Measurements from ENCODE around the gene MANSC1.
A peak's percentile ranks its signal among the peaks of the same experiment; 100 is the strongest.

The MANSC1 gene

DNA sequence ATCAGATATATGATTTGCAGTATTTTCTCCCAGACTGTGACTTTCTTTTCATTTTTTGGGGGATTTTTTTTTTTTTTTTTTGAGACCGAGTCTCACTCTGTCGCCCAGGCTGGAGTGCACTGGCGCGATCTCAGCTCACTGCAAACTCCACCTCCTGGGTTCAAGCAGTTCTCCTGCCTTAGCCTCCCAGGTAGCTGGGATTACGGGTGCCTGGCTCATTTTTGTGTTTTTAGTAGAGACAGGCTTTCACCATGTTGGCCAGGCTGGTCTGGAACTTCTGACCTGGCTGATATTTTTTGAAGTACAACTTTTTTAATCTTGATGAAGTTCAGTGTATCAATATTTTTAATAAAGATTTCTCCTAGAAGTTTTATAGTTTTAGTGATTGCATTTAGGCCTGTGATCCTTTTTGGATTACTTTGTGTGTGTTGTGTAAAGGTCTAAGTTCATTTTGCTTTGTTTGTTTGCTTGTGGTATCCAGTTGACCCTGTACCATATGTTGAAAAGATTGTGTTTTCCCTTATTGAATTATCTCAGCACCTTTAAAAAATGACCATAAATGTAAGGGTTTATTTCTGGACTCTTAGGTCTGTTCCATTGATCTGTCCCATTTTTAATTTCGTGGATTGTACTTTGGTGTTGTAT, 31.0 kb upstream of the MANSC1 start:
- no peaks in the 10 kb centered on the region for H3K36me3 ChIP-seq
- no peak overlapping the region for H3K4me3 ChIP-seq
- TF ChIP-seq CTCF (IDR thresholded peaks at IDR 0.05): no peak
- peaks cover 0 to 18% (median 9%) of the 10 kb centered on the region in 4 donors for H3K4me1 ChIP-seq
- peak overlapping the region in 1 of 2 donors; percentile 24 for H3K27ac ChIP-seq
- no peaks in the 10 kb centered on the region for H3K9me3 ChIP-seq
- intact Hi-C loops (cut with DNase I; ENCODE audit: low total_unique reads): no loop called here
- H3K27me3 ChIP-seq: no peaks in the 10 kb centered on the region
- no peak for DNase-seq

DNA sequence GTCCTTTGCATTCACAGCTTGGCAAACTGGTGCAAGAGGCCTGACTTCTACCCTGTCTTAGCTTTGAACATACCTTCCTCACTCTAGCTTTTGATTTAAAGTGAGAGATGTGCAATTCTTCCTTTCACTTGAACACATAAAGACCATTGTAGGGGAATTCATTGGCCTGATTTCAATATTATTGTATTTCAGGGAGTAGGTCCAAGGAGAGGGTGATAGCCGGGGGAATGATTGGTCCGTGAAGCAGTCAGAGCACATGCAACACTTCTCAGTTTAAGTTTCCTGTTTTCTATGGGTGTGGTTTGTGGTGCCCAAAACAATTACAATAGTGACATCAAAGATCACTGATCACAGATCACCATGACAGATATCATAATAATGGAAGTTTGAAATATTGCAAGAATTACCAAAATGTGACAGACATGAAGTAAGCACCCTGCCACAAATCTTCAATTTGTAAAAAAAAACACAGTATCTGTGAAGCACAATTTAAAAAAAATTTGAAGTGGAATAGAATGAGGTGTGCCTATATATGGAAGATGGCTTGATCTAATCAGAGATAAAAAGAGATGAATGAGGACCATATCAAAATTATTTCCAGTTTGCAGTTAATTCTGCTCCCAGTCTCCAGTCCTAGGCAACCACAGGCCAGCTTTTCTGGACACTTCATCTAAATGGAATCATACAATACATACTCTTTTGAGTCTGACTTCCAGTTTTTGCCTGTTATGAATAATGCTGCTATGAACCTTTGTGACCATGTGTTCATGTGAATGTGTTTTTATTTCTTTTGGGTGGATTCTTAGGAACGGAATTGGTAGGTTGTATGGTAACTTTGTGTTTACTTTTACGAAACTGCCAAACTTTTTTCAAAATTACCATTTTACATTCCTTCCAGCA, 30.0 kb upstream of the MANSC1 start:
- DNase-seq: no peak
- Histone ChIP-seq H3K4me1 (peaks cover 0 to 18% (median 9%) of the 10 kb centered on the region in 4 donors), H3K9me3 (no peaks in the 10 kb centered on the region), H3K4me3 (no peak overlapping the region), H3K36me3 (no peaks in the 10 kb centered on the region), H3K27me3 (no peaks in the 10 kb centered on the region), H3K27ac (peak overlapping the region; percentile 24 to 27)
- intact Hi-C loops (cut with DNase I; ENCODE audit: low total_unique reads): loop anchor here (5.0 kb wide), 3 partner anchors 187 to 327 kb away; no protein-coding TSS in a partner anchor
- no peak for TF ChIP-seq CTCF (IDR thresholded peaks at IDR 0.05)

GRCh38 chr12:12378616-12379015, 28.6 kb upstream of the MANSC1 start:
- Histone ChIP-seq H3K27ac (peak overlapping the region in 1 of 2 donors; percentile 24), H3K4me3 (no peak overlapping the region), H3K9me3 (no peaks in the 10 kb centered on the region), H3K4me1 (peaks cover 0 to 18% (median 9%) of the 10 kb centered on the region in 4 donors), H3K36me3 (no peaks in the 10 kb centered on the region), H3K27me3 (no peaks in the 10 kb centered on the region)
- intact Hi-C loops (cut with DNase I; ENCODE audit: low total_unique reads): loop anchor here (5.0 kb wide), 3 partner anchors 189 to 329 kb away; no protein-coding TSS in a partner anchor
- no peak for TF ChIP-seq CTCF (IDR thresholded peaks at IDR 0.05)
- DNase-seq: no peak

- no peak overlapping the region for H3K4me3 ChIP-seq
- H3K36me3 ChIP-seq: peaks cover 0 to 7% (median 6%) of the 10 kb centered on the region in 3 donors
- no peak overlapping the region for H3K27ac ChIP-seq
- intact Hi-C loops (cut with DNase I; ENCODE audit: low total_unique reads): loop anchor here (5.0 kb wide), 3 partner anchors 190 to 330 kb away; no protein-coding TSS in a partner anchor
- no peaks in the 10 kb centered on the region for H3K9me3 ChIP-seq
- H3K27me3 ChIP-seq: no peaks in the 10 kb centered on the region
- peaks cover 0 to 18% (median 9%) of the 10 kb centered on the region in 4 donors for H3K4me1 ChIP-seq
- peak; percentile 66 to 86 for TF ChIP-seq CTCF (IDR thresholded peaks at IDR 0.05)
- DNase-seq: no peak
Measured at GRCh38 chr12:12376646-12377448, 26.8 kb upstream of the MANSC1 start.
